Head of caudate nucleus (tissue), 42 donors: Measurements from ENCODE around the gene HAPSTR1.

Experiments
- DNase-seq, 42 donors: peaks; one replicate each; pipeline versions ENCODE4 v3.0.0 to v3.0.0-alpha.2; 2020 to 2021; ENCODE audit warnings: mixed read lengths in 7 of 42
- intact Hi-C: fragments of 100-400 bp; cut with DNase I; formaldehyde crosslinking; loops from one replicate; pipeline ENCODE4 v1.15.0; 2022

HAPSTR1 gene

GRCh38 chr16:9136596-9136995, 45.2 kb downstream of the HAPSTR1 start:
- intact Hi-C loops = no loop called here
- DNase-seq = peak in 19 of 42 donors; percentile 14 to 68 (median 37)

- peak in 3 of 42 donors; percentile 3 to 28 (median 12) for DNase-seq
- intact Hi-C loops = no loop called here
Measured at GRCh38 chr16:9138021-9138680, 46.7 kb downstream of the HAPSTR1 start.

GRCh38 chr16:9138731-9139501, 47.5 kb downstream of the HAPSTR1 start:
- intact Hi-C loops = no loop called here
- peak; percentile 71 to 94 (median 84) for DNase-seq

GRCh38 chr16:9139965-9140364, 48.5 kb downstream of the HAPSTR1 start:
- DNase-seq = peak in 8 of 42 donors; percentile 27 to 51 (median 34)
- intact Hi-C loops = no loop called here
